ENCODE results near the gene ZSCAN31. TPM values are rescaled to one million over a fixed set of nuclear protein-coding genes. Genes with fewer than 3 reads are reported as not detected.

ZSCAN31 gene
- total RNA-seq, 1 donor from 2014 or later = 3.6 TPM

DNA sequence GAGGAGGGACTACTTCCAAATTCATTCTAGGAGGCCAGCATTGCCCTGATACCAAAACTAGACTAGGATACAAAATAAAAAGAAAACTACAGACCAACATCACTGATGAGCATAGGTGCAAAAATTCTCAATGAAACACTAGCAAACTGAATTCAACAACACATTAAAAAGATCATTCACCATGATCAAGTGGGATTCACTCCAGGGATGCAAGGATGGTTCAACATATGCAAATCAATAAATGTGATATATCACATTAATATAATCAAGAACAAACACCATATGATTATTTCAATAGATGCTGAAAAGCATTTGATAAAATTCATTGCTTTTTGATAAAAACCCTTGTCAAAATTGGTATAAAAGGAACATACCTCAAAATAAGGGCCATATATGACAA lies 44.4 kb downstream of the ZSCAN31 start:
- no peak overlapping the region for H3K4me3 Mint-ChIP-seq
- ChIA-PET CTCF (interaction anchor here (0.6 kb wide), 1 partner anchor 332 kb away, joined by 3 read pairs; no protein-coding TSS in a partner anchor), POLR2A (interaction anchor here (0.7 kb wide), 1 partner anchor 10 kb away, joined by 6 read pairs; the partner anchor contains the start of gene PGBD1)
- ATAC-seq (ENCODE audit: low read depth) (no peak), DNase-seq (no peak)
- no peaks in the 10 kb centered on the region for H3K4me1 Mint-ChIP-seq
- TF ChIP-seq, protein P1, sequence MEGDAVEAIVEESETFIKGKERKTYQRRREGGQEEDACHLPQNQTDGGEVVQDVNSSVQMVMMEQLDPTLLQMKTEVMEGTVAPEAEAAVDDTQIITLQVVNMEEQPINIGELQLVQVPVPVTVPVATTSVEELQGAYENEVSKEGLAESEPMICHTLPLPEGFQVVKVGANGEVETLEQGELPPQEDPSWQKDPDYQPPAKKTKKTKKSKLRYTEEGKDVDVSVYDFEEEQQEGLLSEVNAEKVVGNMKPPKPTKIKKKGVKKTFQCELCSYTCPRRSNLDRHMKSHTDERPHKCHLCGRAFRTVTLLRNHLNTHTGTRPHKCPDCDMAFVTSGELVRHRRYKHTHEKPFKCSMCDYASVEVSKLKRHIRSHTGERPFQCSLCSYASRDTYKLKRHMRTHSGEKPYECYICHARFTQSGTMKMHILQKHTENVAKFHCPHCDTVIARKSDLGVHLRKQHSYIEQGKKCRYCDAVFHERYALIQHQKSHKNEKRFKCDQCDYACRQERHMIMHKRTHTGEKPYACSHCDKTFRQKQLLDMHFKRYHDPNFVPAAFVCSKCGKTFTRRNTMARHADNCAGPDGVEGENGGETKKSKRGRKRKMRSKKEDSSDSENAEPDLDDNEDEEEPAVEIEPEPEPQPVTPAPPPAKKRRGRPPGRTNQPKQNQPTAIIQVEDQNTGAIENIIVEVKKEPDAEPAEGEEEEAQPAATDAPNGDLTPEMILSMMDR (IDR thresholded peaks at IDR 0.05) = no peak
- H3K27ac Mint-ChIP-seq = no peak overlapping the region
- peaks cover 1% of the 10 kb centered on the region for H3K36me3 Mint-ChIP-seq (ENCODE audit: low read depth)
- intact Hi-C loops (cut with micrococcal nuclease) = no loop called here
- H3K27me3 Mint-ChIP-seq = no peaks in the 10 kb centered on the region
- no peaks in the 10 kb centered on the region for H3K9me3 Mint-ChIP-seq

- TF ChIP-seq, protein P1 (IDR thresholded peaks at IDR 0.05) = no peak
- Mint-ChIP-seq H3K27ac (no peak overlapping the region), H3K36me3 (ENCODE audit: low read depth) (peaks cover 2% of the 10 kb centered on the region), H3K4me3 (no peak overlapping the region), H3K4me1 (peaks cover 12% of the 10 kb centered on the region), H3K27me3 (peaks cover 15% of the 10 kb centered on the region), H3K9me3 (no peaks in the 10 kb centered on the region)
- DNase-seq (no peak), ATAC-seq (ENCODE audit: low read depth) (no peak)
- CTCF ChIA-PET = no interaction called here
- intact Hi-C loops (cut with micrococcal nuclease) = no loop called here
- POLR2A ChIA-PET = interaction anchor here (1.1 kb wide), 1 partner anchor 141 kb away, joined by 3 read pairs; the partner anchor contains the start of gene ZKSCAN8
Observed at GRCh38 chr6:28282926-28283325, 53.0 kb downstream of the ZSCAN31 start.

DNA sequence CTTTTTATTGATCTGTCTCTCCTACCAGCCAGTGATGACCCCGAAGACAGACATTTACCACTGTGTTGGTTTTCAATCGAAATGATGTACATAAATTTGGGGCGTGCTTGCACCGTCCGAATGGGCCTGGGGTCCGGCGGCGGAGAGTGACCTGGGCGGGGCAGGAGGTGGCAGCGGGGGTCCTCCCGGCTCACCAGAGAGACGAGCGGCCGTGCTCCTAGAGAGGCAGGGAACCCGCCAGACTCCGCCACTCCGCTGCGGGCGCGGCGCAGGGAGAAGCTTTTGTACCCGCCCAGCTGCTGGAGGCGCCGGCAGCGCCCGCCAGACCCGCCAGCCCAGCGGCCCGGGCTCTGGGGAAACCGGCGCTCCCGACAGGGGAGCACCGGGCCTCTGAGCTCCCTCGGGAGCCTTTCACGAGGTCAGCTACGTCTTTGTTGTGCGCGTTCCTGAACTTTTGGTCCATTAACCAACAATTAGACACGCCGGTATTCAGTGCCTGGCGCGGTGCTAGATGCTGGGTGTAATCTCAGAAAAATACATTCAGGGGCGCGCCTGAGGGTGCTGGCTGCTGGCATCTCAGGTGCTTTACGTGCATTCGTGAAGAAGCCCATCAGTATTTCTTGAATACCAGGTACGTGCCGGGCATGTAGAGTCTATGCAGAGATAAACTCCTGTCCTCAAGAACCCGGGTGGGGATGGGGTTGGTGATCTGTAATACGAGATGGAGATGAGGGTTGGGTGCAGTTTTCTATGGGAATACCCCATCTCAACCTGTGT lies 54.5 kb downstream of the ZSCAN31 start, which contains the start of gene PGBD1:
TSS of gene PGBD1 (plus strand) at position 285 of the 777 bp plus-strand sequence. CDS start 2,242 bp downstream, outside the sequence.
- Mint-ChIP-seq H3K27ac (no peak within 1 kb of the TSS), H3K36me3 (ENCODE audit: low read depth) (peaks cover 11% of the 10 kb centered on the region), H3K4me3 (peak within 1 kb of the TSS; percentile 84), H3K9me3 (no peaks in the 10 kb centered on the region), H3K27me3 (peaks cover 15% of the 10 kb centered on the region), H3K4me1 (peaks cover 12% of the 10 kb centered on the region)
- ATAC-seq (ENCODE audit: low read depth) (peak; percentile 86), DNase-seq (peak; percentile 52)
- TF ChIP-seq, protein P1 (IDR thresholded peaks at IDR 0.05) = no peak
- intact Hi-C loops (cut with micrococcal nuclease) = loop anchor here (1.0 to 2.0 kb wide), 4 partner anchors 14 to 56 kb away; partner anchors contain the start of genes ZKSCAN4, ZSCAN26 and ZSCAN9
- ChIA-PET POLR2A (interaction anchor here (0.6 to 1.9 kb wide), 5 partner anchors 10 to 74 kb away, joined by 5 to 8 read pairs (median 5); partner anchors contain the start of genes ZKSCAN3 and ZSCAN26), CTCF (interaction anchor here (1.3 kb wide), 1 partner anchor 11 kb away, joined by 3 read pairs; no protein-coding TSS in a partner anchor)

DNA sequence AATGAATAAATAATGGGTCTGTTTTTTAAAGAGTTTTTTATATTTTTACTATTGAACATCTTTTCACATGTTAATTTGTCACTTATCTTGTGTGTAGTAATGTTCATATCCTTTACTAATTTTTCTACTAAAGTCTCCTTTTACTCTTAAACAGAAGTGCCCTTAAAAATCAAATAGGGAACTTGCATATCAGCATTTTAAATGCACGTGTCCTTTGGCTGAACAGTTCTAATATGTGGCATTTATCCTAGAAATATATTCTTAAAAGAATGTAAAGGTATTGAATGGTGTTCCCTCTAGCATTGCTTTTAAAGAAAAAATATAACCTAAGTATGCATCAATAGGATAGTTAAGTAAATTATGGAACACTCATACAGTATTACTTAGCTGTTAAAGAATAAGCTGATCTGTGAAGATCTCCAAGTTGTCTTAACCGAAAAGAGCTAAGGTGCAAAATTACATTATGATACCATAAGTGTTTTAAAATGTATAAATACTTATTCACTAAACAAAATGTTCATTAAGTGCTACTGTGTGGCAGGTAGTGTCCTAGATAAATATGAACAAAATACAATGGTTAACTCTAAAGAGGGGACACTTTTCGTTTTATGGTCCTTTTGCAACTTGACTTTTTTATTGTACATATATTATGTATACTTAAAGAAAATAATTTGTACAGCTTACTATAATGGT lies 55.2 kb downstream of the ZSCAN31 start:
- ATAC-seq (ENCODE audit: low read depth) = no peak
- peaks cover 15% of the 10 kb centered on the region for H3K27me3 Mint-ChIP-seq
- H3K4me3 Mint-ChIP-seq = peak overlapping the region; percentile 84
- H3K27ac Mint-ChIP-seq = no peak overlapping the region
- ChIA-PET POLR2A (interaction anchor here (0.7 to 1.9 kb wide), 4 partner anchors 14 to 75 kb away, joined by 5 to 8 read pairs (median 5); partner anchors contain the start of genes ZKSCAN3 and ZSCAN26), CTCF (interaction anchor here (0.5 to 1.3 kb wide), 2 partner anchors 10 to 175 kb away, joined by 3 read pairs; no protein-coding TSS in a partner anchor)
- intact Hi-C loops (cut with micrococcal nuclease) = loop anchor here (1.0 to 2.0 kb wide), 4 partner anchors 13 to 55 kb away; partner anchors contain the start of genes ZKSCAN4, ZSCAN26 and ZSCAN9
- peaks cover 12% of the 10 kb centered on the region for H3K4me1 Mint-ChIP-seq
- peaks cover 18% of the 10 kb centered on the region for H3K36me3 Mint-ChIP-seq (ENCODE audit: low read depth)
- TF ChIP-seq, protein P1 (IDR thresholded peaks at IDR 0.05) = no peak
- no peaks in the 10 kb centered on the region for H3K9me3 Mint-ChIP-seq
- DNase-seq = no peak

Data from activated B cell treated with CpG ODN at 0.5 μM for 24 hours (primary cell).